Spleen (tissue), 11 donors: ENCODE measurements around the gene WDR64. TPM values are rescaled to one million over a fixed set of nuclear protein-coding genes. Genes with fewer than 3 reads are reported as not detected.

Experiments
- DNase-seq: peaks from one replicate; pipeline ENCODE4 v3.0.0-alpha.2; 2020
- H3K27ac ChIP-seq, 8 donors: fragments of 200-600 bp; sonication (generic) in 7 of 8; 1 replicate in 4 of 8; 2 replicates in 4 of 8; pipeline versions ENCODE4 v1.5.0 to v1.8.0; 2016 to 2021; ENCODE audit warnings: inconsistent platforms in 4 of 8, mild to moderate bottlenecking in 4 of 8, moderate library complexity in 1 of 8
- H3K27me3 ChIP-seq, 7 donors: fragments of 200-600 bp; sonication (generic) in 6 of 7; replicated peaks in 1 of 7; 1 replicate in 4 of 7; 2 replicates in 3 of 7; pipeline versions ENCODE4 v1.5.0 to v1.8.0; 2016 to 2021; ENCODE audit warnings: inconsistent platforms in 3 of 7, mild to moderate bottlenecking in 1 of 7
- H3K36me3 ChIP-seq, 6 donors: fragments of 200-600 bp; sonication (generic) in 5 of 6; 1 replicate in 4 of 6; 2 replicates in 2 of 6; pipeline versions ENCODE4 v1.5.0 to v1.8.0; 2016 to 2021; ENCODE audit warnings: inconsistent platforms in 2 of 6
- H3K4me1 ChIP-seq, 6 donors: fragments of 200-600 bp; sonication (generic) in 5 of 6; 1 replicate in 3 of 6; 2 replicates in 3 of 6; pipeline versions ENCODE4 v1.5.0 to v1.8.0; 2016 to 2021; ENCODE audit warnings: inconsistent platforms in 3 of 6
- H3K4me3 ChIP-seq, 8 donors: fragments of 200-600 bp; sonication (generic) in 7 of 8; 1 replicate in 4 of 8; 2 replicates in 4 of 8; pipeline versions ENCODE4 v1.5.0 to v1.8.0; 2016 to 2021; ENCODE audit warnings: inconsistent platforms in 4 of 8, mild to moderate bottlenecking in 4 of 8, moderate library complexity in 2 of 8
- H3K9me3 ChIP-seq, 8 donors: fragments of 200-600 bp; sonication (generic) in 7 of 8; 1 replicate in 4 of 8; 2 replicates in 4 of 8; pipeline versions ENCODE4 v1.5.0 to v1.8.0; 2016 to 2021; ENCODE audit warnings: inconsistent platforms in 4 of 8
- CTCF ChIP-seq, 11 experiments: fragments of 200-600 bp in 7 of 11; fragments of 450-650 bp in 4 of 11; sonication (generic) in 4 of 11; IDR thresholded peaks in 8 of 11; conservative IDR thresholded peaks in 3 of 11; 1 replicate in 7 of 11; 2 replicates in 4 of 11; pipeline versions ENCODE4 v1.4.0 to v1.8.0; 2016 to 2021; ENCODE audit warnings: antibody characterized with exemption in 11 of 11, inconsistent platforms in 4 of 11, mild to moderate bottlenecking in 1 of 11
- POLR2A ChIP-seq, 3 donors: fragments of 450-650 bp; IDR thresholded peaks; one replicate each; pipeline ENCODE4 v1.5.1; 2017; ENCODE audit warnings: antibody characterized with exemption in 3 of 3, mild to moderate bottlenecking in 1 of 3
- POLR2AphosphoS5 ChIP-seq, 3 donors: sonication (generic); formaldehyde crosslinking; IDR thresholded peaks; one replicate each; pipeline ENCODE4 v1.5.1; 2017; ENCODE audit warnings: antibody characterized with exemption in 3 of 3
- WGBS, 5 donors: extraction: QIAGEN DNeasy Blood & Tissue Kit in 3 of 5; methylation state at CpG; one replicate each; pipeline versions ENCODE4 v1.1.5 to v1.1.7; 2013 to 2018; 5-methylcytosine and 5-hydroxymethylcytosine counted together
- intact Hi-C: fragments of 100-400 bp; cut with DNase I; formaldehyde crosslinking; loops from one replicate; pipeline ENCODE4 v1.15.0; 2023; ENCODE audit warnings: low total_unique reads
- polyA plus RNA-seq, 3 donors: library from polyadenylated mRNA; stranded (reverse); fragments of 200-250 nt; gene quantifications; one replicate each; pipeline ENCODE4 v1.2.1, GENCODE V29; 2013
- total RNA-seq, 7 donors: library from RNA; depleted of rRNA in 3 of 7; stranded (reverse); fragments of >200 nt in 3 of 7; fragmentation: NEBNext Ultra II Directional in 4 of 7; extraction: Animal tissue kit (Norgen Biotek cat#: 25700) in 4 of 7; gene quantifications; one replicate each; pipeline versions ENCODE4 v1.1.0 to v1.2.1, GENCODE V29; 2016 to 2021
- donor health status: healthy with polysubstance abuse.
- donor health status: DM: no; HTN: no; CAD: no; lungs with moderate emphysema.
- donor health status: DM: no; HTN: no; CAD: no.
- donor health status: Bipolar disorder and iron deficiency.
- donor health status: healthy.
- donor health status: DM: no; HTN: no; CAD: no.
- donor health status: DM: yes; HTN: yes; CAD: no.

The WDR64 gene
- total and polyA plus RNA-seq, 10 donors: 0.03 to 0.55 (median 0.26) TPM; not detected in 3

GRCh38 chr1:241771117-241771516, 119.0 kb downstream of the WDR64 start:
- intact Hi-C loops: no loop called here
- Histone ChIP-seq H3K4me1 (no peaks in the 10 kb centered on the region), H3K36me3 (no peaks in the 10 kb centered on the region), H3K4me3 (no peak overlapping the region), H3K27me3 (no peaks in the 10 kb centered on the region), H3K9me3 (no peaks in the 10 kb centered on the region), H3K27ac (no peak overlapping the region)
- no peak for DNase-seq
- WGBS, 5 donors: 70 to 72% (median 70%) methylated on average over 2 of the region's 2 CpGs
- no peak for TF ChIP-seq POLR2AphosphoS5 (IDR thresholded peaks at IDR 0.05)
- no peak for TF ChIP-seq CTCF (IDR thresholded peaks at IDR 0.05 in 8 of 11, conservative IDR thresholded peaks at IDR 0.05 in 3 of 11)
- TF ChIP-seq POLR2A (IDR thresholded peaks at IDR 0.05): no peak

- TF ChIP-seq CTCF (IDR thresholded peaks at IDR 0.05 in 8 of 11, conservative IDR thresholded peaks at IDR 0.05 in 3 of 11) (no peak), POLR2A (IDR thresholded peaks at IDR 0.05) (no peak), POLR2AphosphoS5 (IDR thresholded peaks at IDR 0.05) (no peak)
- Histone ChIP-seq H3K4me1 (no peaks in the 10 kb centered on the region), H3K27me3 (no peaks in the 10 kb centered on the region), H3K36me3 (no peaks in the 10 kb centered on the region), H3K27ac (no peak overlapping the region), H3K9me3 (no peaks in the 10 kb centered on the region), H3K4me3 (no peak overlapping the region)
- WGBS, 5 donors: 95 to 97% (median 96%) methylated on average over 4 of the region's 4 CpGs
- intact Hi-C loops: no loop called here
- DNase-seq: no peak
Measured at GRCh38 chr1:241772932-241773500, 120.9 kb downstream of the WDR64 start.

- DNase-seq: no peak
- Histone ChIP-seq H3K27ac (no peak overlapping the region), H3K36me3 (no peaks in the 10 kb centered on the region), H3K9me3 (no peaks in the 10 kb centered on the region), H3K4me3 (no peak overlapping the region), H3K27me3 (no peaks in the 10 kb centered on the region), H3K4me1 (no peaks in the 10 kb centered on the region)
- WGBS, 5 donors: 69 to 83% (median 71%) methylated on average over 4 of the region's 4 CpGs
- TF ChIP-seq POLR2AphosphoS5 (IDR thresholded peaks at IDR 0.05): no peak
- TF ChIP-seq POLR2A (IDR thresholded peaks at IDR 0.05): no peak
- no peak for TF ChIP-seq CTCF (IDR thresholded peaks at IDR 0.05 in 8 of 11, conservative IDR thresholded peaks at IDR 0.05 in 3 of 11)
- intact Hi-C loops: no loop called here
Measured at GRCh38 chr1:241773991-241774390, 121.9 kb downstream of the WDR64 start.

- Histone ChIP-seq H3K27ac (no peak overlapping the region), H3K27me3 (no peaks in the 10 kb centered on the region), H3K4me1 (no peaks in the 10 kb centered on the region), H3K9me3 (no peaks in the 10 kb centered on the region), H3K36me3 (no peaks in the 10 kb centered on the region), H3K4me3 (no peak overlapping the region)
- TF ChIP-seq CTCF (IDR thresholded peaks at IDR 0.05 in 8 of 11, conservative IDR thresholded peaks at IDR 0.05 in 3 of 11): no peak
- TF ChIP-seq POLR2A (IDR thresholded peaks at IDR 0.05): no peak
- no peak for TF ChIP-seq POLR2AphosphoS5 (IDR thresholded peaks at IDR 0.05)
- no peak for DNase-seq
- 85 to 91% (median 90%) methylated on average over 2 of the region's 2 CpGs for WGBS, 5 donors
- intact Hi-C loops: no loop called here
Measured at GRCh38 chr1:241775021-241775420, 122.9 kb downstream of the WDR64 start.
